ENCODE measurements around the gene CBFA2T3. TPM values are rescaled to one million over a fixed set of nuclear protein-coding genes. Genes with fewer than 3 reads are reported as not detected.

CBFA2T3 gene
- total RNA-seq, 4 donors from 2014 or later: 0.95 to 7.3 (median 3.3) TPM

- intact Hi-C loops (cut with DNase I; ENCODE audit: low total_unique reads): loop anchor here (5.0 kb wide), 1 partner anchor 54 kb away; no protein-coding TSS in a partner anchor
- H3K27me3 ChIP-seq: no peaks in the 10 kb centered on the region
- no peak overlapping the region for H3K4me3 ChIP-seq
- H3K9me3 ChIP-seq: no peaks in the 10 kb centered on the region
- peaks cover 0 to 35% of the 10 kb centered on the region in 2 donors for H3K36me3 ChIP-seq
- H3K27ac ChIP-seq: peak overlapping the region; percentile 70 to 97 (median 90)
- no peak for DNase-seq
- in situ Hi-C loops (cut with MboI; ENCODE audit: low sequenced_read_pairs in 4 of 4): no loop called here
- no peak for TF ChIP-seq CTCF (IDR thresholded peaks at IDR 0.05 in 4 of 5, conservative IDR thresholded peaks at IDR 0.05 in 1 of 5)
- TF ChIP-seq POLR2A (IDR thresholded peaks at IDR 0.05): no peak
- no peak for ATAC-seq
- H3K4me1 ChIP-seq: peaks cover 66 to 67% of the 10 kb centered on the region in 2 donors
Measured at GRCh38 chr16:88888461-88889387, 88.3 kb downstream of the CBFA2T3 start.

- in situ Hi-C loops (cut with MboI; ENCODE audit: low sequenced_read_pairs in 4 of 4): no loop called here
- no peak for DNase-seq
- Histone ChIP-seq H3K36me3 (peaks cover 0 to 35% of the 10 kb centered on the region in 2 donors), H3K27me3 (no peaks in the 10 kb centered on the region), H3K4me1 (peaks cover 67% of the 10 kb centered on the region in 2 donors), H3K4me3 (no peak overlapping the region), H3K9me3 (no peaks in the 10 kb centered on the region), H3K27ac (peak overlapping the region; percentile 69 to 97 (median 90))
- intact Hi-C loops (cut with DNase I; ENCODE audit: low total_unique reads): loop anchor here (5.0 kb wide), 1 partner anchor 54 kb away; no protein-coding TSS in a partner anchor
- no peak for ATAC-seq
- TF ChIP-seq POLR2A (IDR thresholded peaks at IDR 0.05) (no peak), CTCF (IDR thresholded peaks at IDR 0.05 in 4 of 5, conservative IDR thresholded peaks at IDR 0.05 in 1 of 5) (no peak)
Measured at GRCh38 chr16:88888057-88888456, 89.0 kb downstream of the CBFA2T3 start.

GRCh38 chr16:88886845-88887521, 90.0 kb downstream of the CBFA2T3 start:
- TF ChIP-seq POLR2A (IDR thresholded peaks at IDR 0.05) (no peak), CTCF (IDR thresholded peaks at IDR 0.05 in 4 of 5, conservative IDR thresholded peaks at IDR 0.05 in 1 of 5) (peak in 2 of 5 experiments; percentile 29 to 40)
- ATAC-seq: peak; percentile 16 to 18
- peak; percentile 60 to 72 for DNase-seq
- in situ Hi-C loops (cut with MboI; ENCODE audit: low sequenced_read_pairs in 4 of 4) (no loop called here), intact Hi-C loops (cut with DNase I; ENCODE audit: low total_unique reads) (loop anchor here (2.0 to 5.0 kb wide), 2 partner anchors 34 to 55 kb away; no protein-coding TSS in a partner anchor)
- Histone ChIP-seq H3K4me3 (no peak overlapping the region), H3K27ac (peak overlapping the region; percentile 69 to 97 (median 90)), H3K27me3 (no peaks in the 10 kb centered on the region), H3K36me3 (peaks cover 0 to 36% of the 10 kb centered on the region in 2 donors), H3K9me3 (no peaks in the 10 kb centered on the region), H3K4me1 (peaks cover 61 to 67% of the 10 kb centered on the region in 2 donors)

- TF ChIP-seq CTCF (IDR thresholded peaks at IDR 0.05 in 4 of 5, conservative IDR thresholded peaks at IDR 0.05 in 1 of 5): no peak
- ATAC-seq (no peak), DNase-seq (no peak)
- no peak overlapping the region for H3K4me3 ChIP-seq
- H3K27me3 ChIP-seq: no peaks in the 10 kb centered on the region
- H3K4me1 ChIP-seq: peaks cover 59 to 67% of the 10 kb centered on the region in 2 donors
- peak overlapping the region; percentile 69 to 97 (median 90) for H3K27ac ChIP-seq
- in situ Hi-C loops (cut with MboI; ENCODE audit: low sequenced_read_pairs in 4 of 4) (no loop called here), intact Hi-C loops (cut with DNase I; ENCODE audit: low total_unique reads) (loop anchor here (2.0 to 5.0 kb wide), 2 partner anchors 34 to 56 kb away; no protein-coding TSS in a partner anchor)
- H3K9me3 ChIP-seq: no peaks in the 10 kb centered on the region
- peaks cover 0 to 36% of the 10 kb centered on the region in 2 donors for H3K36me3 ChIP-seq
Measured at GRCh38 chr16:88886420-88886844, 90.6 kb downstream of the CBFA2T3 start.
